ENCODE data around the gene SIGLEC15.

- no peak for TF ChIP-seq TAF1 (IDR thresholded peaks at IDR 0.05; ENCODE audit: borderline replicate concordance, low read depth, low read length)
- TF ChIP-seq POLR2A (IDR thresholded peaks at IDR 0.05; ENCODE audit: low read depth, low read length) = no peak
Observed at GRCh38 chr18:45852631-45853030, 27.2 kb downstream of the SIGLEC15 start.
